HL-60 (cell line): ENCODE results near the gene RERE.

Experiments used
- DNase-seq, 2 experiments: peaks; one replicate each; pipeline ENCODE4 v3.0.0-alpha.2; 2010 to 2020; ENCODE audit warnings: low read depth in 1 of 2, low spot score in 1 of 2
- H3K27ac ChIP-seq: fragments of 250-450 bp; sonication (Bioruptor Pico); replicated peaks from 2 replicates; pipeline ENCODE4 v1.5.1; 2020; ENCODE audit warnings: mild to moderate bottlenecking, moderate library complexity
- H3K27me3 ChIP-seq: fragments of 250-450 bp; sonication (Bioruptor Pico); 2 replicates; pipeline ENCODE4 v1.5.1; 2021; ENCODE audit warnings: mild to moderate bottlenecking, moderate library complexity; ENCODE audit not compliant: insufficient read depth, poor library complexity, severe bottlenecking
- H3K4me3 ChIP-seq: replicated peaks from 2 replicates; pipeline ENCODE4 v1.5.1; 2011; ENCODE audit warnings: mild to moderate bottlenecking, control low read depth, low read length; ENCODE audit not compliant: insufficient read depth
- GABPA ChIP-seq: IDR thresholded peaks from 2 replicates; pipeline ENCODE4 v1.6.1; 2012; ENCODE audit warnings: low read depth
- POLR2AphosphoS5 ChIP-seq: IDR thresholded peaks from 2 replicates; pipeline ENCODE4 v1.6.1; 2012; ENCODE audit warnings: low read depth
- SPI1 ChIP-seq: IDR thresholded peaks from 2 replicates; pipeline ENCODE4 v1.6.1; 2012; ENCODE audit warnings: low read depth, mild to moderate bottlenecking, borderline replicate concordance
- TF ChIP-seq, protein P1 (sequence below): IDR thresholded peaks from 2 replicates; pipeline ENCODE4 v1.6.1; 2012; ENCODE audit warnings: low read depth; ENCODE audit not compliant: insufficient replicate concordance
- TF ChIP-seq, protein P2 (sequence below): IDR thresholded peaks from one replicate; pipeline ENCODE4 v1.5.1; 2011; ENCODE audit warnings: low read length, control low read depth, inconsistent platforms; ENCODE audit not compliant: insufficient read depth

Gene RERE

DNA sequence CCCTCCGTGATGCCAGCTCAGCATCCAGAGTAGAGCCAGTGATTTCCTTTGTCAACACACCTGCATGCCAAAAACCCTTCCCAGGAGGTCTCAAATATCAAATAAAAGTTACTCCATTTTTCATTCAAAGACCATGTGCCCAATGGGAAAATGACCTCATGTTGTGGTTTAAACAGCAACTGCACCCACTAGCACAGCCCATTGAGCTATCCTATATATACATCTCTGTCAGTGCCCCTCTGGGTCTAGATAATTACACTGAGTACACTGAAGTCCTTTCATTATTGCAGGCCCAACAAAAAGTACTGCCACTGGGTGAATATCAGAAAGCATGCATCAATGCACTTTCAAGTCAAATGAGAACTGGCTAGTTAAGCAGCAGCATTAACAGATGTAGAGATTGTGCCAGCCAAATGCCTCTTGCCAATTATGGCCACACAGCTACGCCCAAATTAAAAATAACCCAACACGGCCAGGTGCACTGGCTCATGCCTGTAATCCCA lies 381.8 kb downstream of the RERE start:
- no peak for DNase-seq
- H3K27me3 ChIP-seq, result no peaks in the 10 kb centered on the region
- TF ChIP-seq SPI1, result no peak
- TF ChIP-seq, protein P1, sequence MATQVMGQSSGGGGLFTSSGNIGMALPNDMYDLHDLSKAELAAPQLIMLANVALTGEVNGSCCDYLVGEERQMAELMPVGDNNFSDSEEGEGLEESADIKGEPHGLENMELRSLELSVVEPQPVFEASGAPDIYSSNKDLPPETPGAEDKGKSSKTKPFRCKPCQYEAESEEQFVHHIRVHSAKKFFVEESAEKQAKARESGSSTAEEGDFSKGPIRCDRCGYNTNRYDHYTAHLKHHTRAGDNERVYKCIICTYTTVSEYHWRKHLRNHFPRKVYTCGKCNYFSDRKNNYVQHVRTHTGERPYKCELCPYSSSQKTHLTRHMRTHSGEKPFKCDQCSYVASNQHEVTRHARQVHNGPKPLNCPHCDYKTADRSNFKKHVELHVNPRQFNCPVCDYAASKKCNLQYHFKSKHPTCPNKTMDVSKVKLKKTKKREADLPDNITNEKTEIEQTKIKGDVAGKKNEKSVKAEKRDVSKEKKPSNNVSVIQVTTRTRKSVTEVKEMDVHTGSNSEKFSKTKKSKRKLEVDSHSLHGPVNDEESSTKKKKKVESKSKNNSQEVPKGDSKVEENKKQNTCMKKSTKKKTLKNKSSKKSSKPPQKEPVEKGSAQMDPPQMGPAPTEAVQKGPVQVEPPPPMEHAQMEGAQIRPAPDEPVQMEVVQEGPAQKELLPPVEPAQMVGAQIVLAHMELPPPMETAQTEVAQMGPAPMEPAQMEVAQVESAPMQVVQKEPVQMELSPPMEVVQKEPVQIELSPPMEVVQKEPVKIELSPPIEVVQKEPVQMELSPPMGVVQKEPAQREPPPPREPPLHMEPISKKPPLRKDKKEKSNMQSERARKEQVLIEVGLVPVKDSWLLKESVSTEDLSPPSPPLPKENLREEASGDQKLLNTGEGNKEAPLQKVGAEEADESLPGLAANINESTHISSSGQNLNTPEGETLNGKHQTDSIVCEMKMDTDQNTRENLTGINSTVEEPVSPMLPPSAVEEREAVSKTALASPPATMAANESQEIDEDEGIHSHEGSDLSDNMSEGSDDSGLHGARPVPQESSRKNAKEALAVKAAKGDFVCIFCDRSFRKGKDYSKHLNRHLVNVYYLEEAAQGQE, result no peak
- no peak for TF ChIP-seq GABPA
- no peak overlapping the region for H3K27ac ChIP-seq
- H3K4me3 ChIP-seq, result no peak overlapping the region

GRCh38 chr1:8434101-8434500 lies 383.3 kb downstream of the RERE start:
- Histone ChIP-seq H3K4me3 (no peak overlapping the region), H3K27ac (no peak overlapping the region), H3K27me3 (no peaks in the 10 kb centered on the region)
- TF ChIP-seq SPI1, result no peak
- no peak for DNase-seq

- H3K27ac ChIP-seq, result no peak overlapping the region
Measured at GRCh38 chr1:8431784-8432183, 385.7 kb downstream of the RERE start.

DNA sequence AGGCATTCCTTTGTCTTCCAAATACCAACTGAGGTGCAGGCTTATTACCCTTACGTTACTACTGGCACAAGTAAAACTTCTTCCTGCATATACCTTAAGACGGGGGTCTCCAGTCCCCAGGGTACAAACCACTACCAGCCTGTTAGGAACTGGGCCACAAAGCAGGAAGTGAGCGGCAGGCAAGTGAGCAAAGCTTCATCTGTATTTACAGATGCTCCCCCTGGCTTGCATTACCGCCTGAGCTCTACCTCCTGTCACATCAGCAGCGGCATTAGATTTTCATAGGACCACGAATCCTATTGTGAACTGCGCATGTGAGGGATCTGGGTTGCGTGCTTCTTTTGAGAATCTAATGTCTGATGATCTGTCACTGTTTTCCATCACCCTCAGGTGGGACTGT lies 386.4 kb downstream of the RERE start:
- TF ChIP-seq POLR2AphosphoS5 (no peak), SPI1 (peak; percentile 67)
- TF ChIP-seq, protein P1, result no peak
- H3K27ac ChIP-seq, result peak overlapping the region; percentile 16; the same call in 1 of the 2 replicates
- peak in 1 of 2 experiments; percentile 58 for DNase-seq
- no peak overlapping the region for H3K4me3 ChIP-seq
- no peaks in the 10 kb centered on the region for H3K27me3 ChIP-seq

More at GRCh38 chr1:8431784-8432183, 385.7 kb downstream of the RERE start:
- Histone ChIP-seq H3K4me3 (no peak overlapping the region), H3K27me3 (no peaks in the 10 kb centered on the region)
- no peak for DNase-seq
- TF ChIP-seq SPI1 (no peak), GABPA (no peak), POLR2AphosphoS5 (no peak)
- TF ChIP-seq, protein P2, sequence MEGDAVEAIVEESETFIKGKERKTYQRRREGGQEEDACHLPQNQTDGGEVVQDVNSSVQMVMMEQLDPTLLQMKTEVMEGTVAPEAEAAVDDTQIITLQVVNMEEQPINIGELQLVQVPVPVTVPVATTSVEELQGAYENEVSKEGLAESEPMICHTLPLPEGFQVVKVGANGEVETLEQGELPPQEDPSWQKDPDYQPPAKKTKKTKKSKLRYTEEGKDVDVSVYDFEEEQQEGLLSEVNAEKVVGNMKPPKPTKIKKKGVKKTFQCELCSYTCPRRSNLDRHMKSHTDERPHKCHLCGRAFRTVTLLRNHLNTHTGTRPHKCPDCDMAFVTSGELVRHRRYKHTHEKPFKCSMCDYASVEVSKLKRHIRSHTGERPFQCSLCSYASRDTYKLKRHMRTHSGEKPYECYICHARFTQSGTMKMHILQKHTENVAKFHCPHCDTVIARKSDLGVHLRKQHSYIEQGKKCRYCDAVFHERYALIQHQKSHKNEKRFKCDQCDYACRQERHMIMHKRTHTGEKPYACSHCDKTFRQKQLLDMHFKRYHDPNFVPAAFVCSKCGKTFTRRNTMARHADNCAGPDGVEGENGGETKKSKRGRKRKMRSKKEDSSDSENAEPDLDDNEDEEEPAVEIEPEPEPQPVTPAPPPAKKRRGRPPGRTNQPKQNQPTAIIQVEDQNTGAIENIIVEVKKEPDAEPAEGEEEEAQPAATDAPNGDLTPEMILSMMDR, result no peak
- TF ChIP-seq, protein P1, result no peak
